Chondrocyte (in vitro differentiated cells): Measurements from ENCODE around the gene GNAI3. TPM values are rescaled to one million over a fixed set of nuclear protein-coding genes. Genes with fewer than 3 reads are reported as not detected.

Experiments used
- DNase-seq: peaks from one replicate; pipeline ENCODE4 v3.0.0; 2021; ENCODE audit warnings: mixed read lengths, low spot score
- H3K27ac Mint-ChIP-seq: one replicate; pipeline ENCODE4 v1.8.0; 2021; ENCODE audit warnings: mild to moderate bottlenecking, moderate library complexity, mixed read lengths; ENCODE audit not compliant: unreplicated experiment
- H3K27me3 Mint-ChIP-seq: 2 replicates; pipeline ENCODE4 v1.8.0; 2021; ENCODE audit warnings: low read depth, mixed read lengths
- H3K36me3 Mint-ChIP-seq: 2 replicates; pipeline ENCODE4 v1.8.0; 2021; ENCODE audit warnings: low read depth, mixed read lengths
- H3K4me1 Mint-ChIP-seq: 2 replicates; pipeline ENCODE4 v1.8.0; 2021; ENCODE audit warnings: low read depth, mild to moderate bottlenecking, mixed read lengths
- H3K4me3 Mint-ChIP-seq: one replicate; pipeline ENCODE4 v1.8.0; 2021; ENCODE audit warnings: mild to moderate bottlenecking, moderate library complexity, mixed read lengths; ENCODE audit not compliant: unreplicated experiment
- H3K9me3 Mint-ChIP-seq: 2 replicates; pipeline ENCODE4 v1.8.0; 2021; ENCODE audit warnings: low read depth, mixed read lengths
- CTCF ChIP-seq: fragments of 200-600 bp; sonication (generic); IDR thresholded peaks from 2 replicates; pipeline ENCODE4 v1.5.0; 2021; ENCODE audit warnings: antibody characterized with exemption, mild to moderate bottlenecking, moderate library complexity
- total RNA-seq: library from RNA; stranded (reverse); gene quantifications from 3 replicates; pipeline ENCODE4 v1.2.1, GENCODE V29; 2021

Gene GNAI3
- total RNA-seq, 1 donor from 2014 or later: 10.7 TPM

GRCh38 chr1:109527846-109528695 is 20.3 kb upstream of the GNAI3 start:
- Mint-ChIP-seq H3K9me3 (no peaks in the 10 kb centered on the region), H3K36me3 (no peaks in the 10 kb centered on the region), H3K4me1 (peaks cover 30% of the 10 kb centered on the region), H3K27me3 (peaks cover 8% of the 10 kb centered on the region), H3K27ac (no peak overlapping the region), H3K4me3 (no peak overlapping the region)
- no peak for TF ChIP-seq CTCF
- no peak for DNase-seq

- H3K9me3 Mint-ChIP-seq: no peaks in the 10 kb centered on the region
- no peak overlapping the region for H3K4me3 Mint-ChIP-seq
- no peak overlapping the region for H3K27ac Mint-ChIP-seq
- H3K4me1 Mint-ChIP-seq: peaks cover 30% of the 10 kb centered on the region
- TF ChIP-seq CTCF: no peak
- H3K27me3 Mint-ChIP-seq: peaks cover 8% of the 10 kb centered on the region
- no peak for DNase-seq
- no peaks in the 10 kb centered on the region for H3K36me3 Mint-ChIP-seq
Measured at GRCh38 chr1:109528712-109529111, 19.7 kb upstream of the GNAI3 start.

- Mint-ChIP-seq H3K27me3 (peaks cover 8% of the 10 kb centered on the region), H3K27ac (peak overlapping the region; percentile 61), H3K36me3 (no peaks in the 10 kb centered on the region), H3K4me3 (no peak overlapping the region), H3K9me3 (no peaks in the 10 kb centered on the region), H3K4me1 (peaks cover 30% of the 10 kb centered on the region)
- TF ChIP-seq CTCF: no peak
- DNase-seq: no peak
Measured at GRCh38 chr1:109529881-109530456, 18.4 kb upstream of the GNAI3 start.

GRCh38 chr1:109530457-109531087 is 17.8 kb upstream of the GNAI3 start:
- H3K27ac Mint-ChIP-seq: no peak overlapping the region
- peaks cover 8% of the 10 kb centered on the region for H3K27me3 Mint-ChIP-seq
- no peak for DNase-seq
- H3K4me1 Mint-ChIP-seq: peaks cover 30% of the 10 kb centered on the region
- H3K36me3 Mint-ChIP-seq: no peaks in the 10 kb centered on the region
- no peak overlapping the region for H3K4me3 Mint-ChIP-seq
- H3K9me3 Mint-ChIP-seq: no peaks in the 10 kb centered on the region
- TF ChIP-seq CTCF: no peak

GRCh38 chr1:109531380-109531779 is 17.0 kb upstream of the GNAI3 start:
- Mint-ChIP-seq H3K4me3 (no peak overlapping the region), H3K27me3 (peaks cover 4% of the 10 kb centered on the region), H3K4me1 (peaks cover 30% of the 10 kb centered on the region), H3K9me3 (no peaks in the 10 kb centered on the region), H3K36me3 (no peaks in the 10 kb centered on the region), H3K27ac (peak overlapping the region; percentile 29)
- TF ChIP-seq CTCF: no peak
- no peak for DNase-seq
